HepG2 (cell line): ENCODE data around the gene CLDN7. TPM values are rescaled to one million over a fixed set of nuclear protein-coding genes. Genes with fewer than 3 reads are reported as not detected.

ENCODE experiments used
- BRCA1 ChIP-seq: sonication (generic); formaldehyde crosslinking; IDR thresholded peaks from 2 replicates; pipeline ENCODE4 v1.4.0; 2020; ENCODE audit warnings: missing genetic modification reagents
- MYC ChIP-seq: sonication (generic); formaldehyde crosslinking; IDR thresholded peaks from 2 replicates; pipeline ENCODE4 v1.9.0; 2021; ENCODE audit warnings: missing genetic modification reagents, borderline replicate concordance
- RORA ChIP-seq: sonication (generic); formaldehyde crosslinking; IDR thresholded peaks from 2 replicates; pipeline ENCODE4 v1.5.0; 2020; ENCODE audit warnings: mild to moderate bottlenecking, missing genetic modification reagents, moderate library complexity
- STAT6 ChIP-seq: sonication (generic); formaldehyde crosslinking; IDR thresholded peaks from 2 replicates; pipeline ENCODE4 v1.4.0; 2020; ENCODE audit warnings: missing genetic modification reagents, mild to moderate bottlenecking, borderline replicate concordance
- TCF7 ChIP-seq: sonication (generic); IDR thresholded peaks from 2 replicates; pipeline ENCODE4 v1.6.1; 2016; ENCODE audit warnings: antibody characterized with exemption, low read depth
- TEF ChIP-seq: sonication (generic); formaldehyde crosslinking; IDR thresholded peaks from 2 replicates; pipeline ENCODE4 v1.5.0; 2020; ENCODE audit warnings: missing genetic modification reagents
- ZNF263 ChIP-seq: sonication (generic); formaldehyde crosslinking; IDR thresholded peaks from 2 replicates; pipeline ENCODE4 v1.4.0; 2020; ENCODE audit warnings: missing genetic modification reagents
- ZNF550 ChIP-seq: sonication (generic); formaldehyde crosslinking; IDR thresholded peaks from 2 replicates; pipeline ENCODE4 v1.4.0; 2020; ENCODE audit warnings: mild to moderate bottlenecking, missing genetic modification reagents, borderline replicate concordance
- ZNF768 ChIP-seq: sonication (generic); formaldehyde crosslinking; IDR thresholded peaks from 2 replicates; pipeline ENCODE4 v1.4.0; 2020; ENCODE audit warnings: missing genetic modification reagents
- ZNF776 ChIP-seq: sonication (generic); formaldehyde crosslinking; IDR thresholded peaks from 2 replicates; pipeline ENCODE4 v1.4.0; 2020; ENCODE audit warnings: mild to moderate bottlenecking, missing genetic modification reagents
- ZNF788 ChIP-seq: sonication (generic); formaldehyde crosslinking; IDR thresholded peaks from 2 replicates; pipeline ENCODE4 v1.5.0; 2020; ENCODE audit warnings: mild to moderate bottlenecking, missing genetic modification reagents, borderline replicate concordance
- polyA plus RNA-seq, 8 experiments: library from polyadenylated mRNA; depleted of rRNA in 3 of 8; stranded (reverse) in 7 of 8; unstranded in 1 of 8; fragments of >200 nt; fragmentation: Illumina TruSeq in 4 of 8; extraction: Trizol in 4 of 8; gene quantifications; 2 replicates each; pipeline versions ENCODE4 v1.2.1 to v1.2.3, GENCODE V29; 2011 to 2016; ENCODE audit warnings: low read depth in 4 of 8, missing spikeins in 1 of 8, mixed read lengths in 1 of 8; ENCODE audit not compliant: insufficient read depth in 1 of 8
- total RNA-seq, 5 experiments: library from RNA; depleted of rRNA; stranded (reverse); fragments of >200 nt; fragmentation: Illumina TruSeq; extraction: Trizol; gene quantifications; 2 replicates each; pipeline ENCODE4 v1.2.3, GENCODE V29; 2016; ENCODE audit warnings: low read depth in 1 of 5
- TF ChIP-seq, protein P1 (sequence below): sonication (generic); formaldehyde crosslinking; IDR thresholded peaks from 2 replicates; pipeline ENCODE4 v1.9.0; 2021; ENCODE audit warnings: missing genetic modification reagents, mild to moderate bottlenecking, borderline replicate concordance
- TF ChIP-seq, protein P2 (sequence below): sonication (generic); formaldehyde crosslinking; IDR thresholded peaks from 2 replicates; pipeline ENCODE4 v1.5.1; 2020; ENCODE audit warnings: mild to moderate bottlenecking, missing genetic modification reagents
- TF ChIP-seq, protein P3 (sequence below): IDR thresholded peaks from 2 replicates; pipeline ENCODE4 v1.6.1; 2016; ENCODE audit warnings: low read depth
- TF ChIP-seq, protein P4 (sequence below): sonication (generic); formaldehyde crosslinking; IDR thresholded peaks from 2 replicates; pipeline ENCODE4 v1.4.0; 2020; ENCODE audit warnings: missing genetic modification reagents

The CLDN7 gene
- total and polyA plus RNA-seq, 2 of the 13 experiments (the other 11 are each of a cell fraction or from before 2014, with no cell fraction given): not detected

GRCh38 chr17:7214300-7215135 is 47.8 kb downstream of the CLDN7 start (continued):
- TF ChIP-seq ZNF550 (CRISPR knock-in tag) (no peak), STAT6 (CRISPR knock-in tag) (no peak), ZNF776 (CRISPR knock-in tag) (no peak), RORA (CRISPR knock-in tag) (no peak), ZNF768 (CRISPR knock-in tag) (no peak), ZNF788 (CRISPR knock-in tag) (peak; percentile 54; the same call in 1 of the 2 replicates), ZNF263 (peak; percentile 75), TCF7 (no peak), MYC (no peak), TEF (no peak), BRCA1 (no peak)
- TF ChIP-seq, protein P1, sequence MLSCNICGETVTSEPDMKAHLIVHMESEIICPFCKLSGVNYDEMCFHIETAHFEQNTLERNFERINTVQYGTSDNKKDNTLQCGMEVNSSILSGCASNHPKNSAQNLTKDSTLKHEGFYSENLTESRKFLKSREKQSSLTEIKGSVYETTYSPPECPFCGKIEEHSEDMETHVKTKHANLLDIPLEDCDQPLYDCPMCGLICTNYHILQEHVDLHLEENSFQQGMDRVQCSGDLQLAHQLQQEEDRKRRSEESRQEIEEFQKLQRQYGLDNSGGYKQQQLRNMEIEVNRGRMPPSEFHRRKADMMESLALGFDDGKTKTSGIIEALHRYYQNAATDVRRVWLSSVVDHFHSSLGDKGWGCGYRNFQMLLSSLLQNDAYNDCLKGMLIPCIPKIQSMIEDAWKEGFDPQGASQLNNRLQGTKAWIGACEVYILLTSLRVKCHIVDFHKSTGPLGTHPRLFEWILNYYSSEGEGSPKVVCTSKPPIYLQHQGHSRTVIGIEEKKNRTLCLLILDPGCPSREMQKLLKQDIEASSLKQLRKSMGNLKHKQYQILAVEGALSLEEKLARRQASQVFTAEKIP (CRISPR knock-in tag): no peak
- TF ChIP-seq, protein P2, sequence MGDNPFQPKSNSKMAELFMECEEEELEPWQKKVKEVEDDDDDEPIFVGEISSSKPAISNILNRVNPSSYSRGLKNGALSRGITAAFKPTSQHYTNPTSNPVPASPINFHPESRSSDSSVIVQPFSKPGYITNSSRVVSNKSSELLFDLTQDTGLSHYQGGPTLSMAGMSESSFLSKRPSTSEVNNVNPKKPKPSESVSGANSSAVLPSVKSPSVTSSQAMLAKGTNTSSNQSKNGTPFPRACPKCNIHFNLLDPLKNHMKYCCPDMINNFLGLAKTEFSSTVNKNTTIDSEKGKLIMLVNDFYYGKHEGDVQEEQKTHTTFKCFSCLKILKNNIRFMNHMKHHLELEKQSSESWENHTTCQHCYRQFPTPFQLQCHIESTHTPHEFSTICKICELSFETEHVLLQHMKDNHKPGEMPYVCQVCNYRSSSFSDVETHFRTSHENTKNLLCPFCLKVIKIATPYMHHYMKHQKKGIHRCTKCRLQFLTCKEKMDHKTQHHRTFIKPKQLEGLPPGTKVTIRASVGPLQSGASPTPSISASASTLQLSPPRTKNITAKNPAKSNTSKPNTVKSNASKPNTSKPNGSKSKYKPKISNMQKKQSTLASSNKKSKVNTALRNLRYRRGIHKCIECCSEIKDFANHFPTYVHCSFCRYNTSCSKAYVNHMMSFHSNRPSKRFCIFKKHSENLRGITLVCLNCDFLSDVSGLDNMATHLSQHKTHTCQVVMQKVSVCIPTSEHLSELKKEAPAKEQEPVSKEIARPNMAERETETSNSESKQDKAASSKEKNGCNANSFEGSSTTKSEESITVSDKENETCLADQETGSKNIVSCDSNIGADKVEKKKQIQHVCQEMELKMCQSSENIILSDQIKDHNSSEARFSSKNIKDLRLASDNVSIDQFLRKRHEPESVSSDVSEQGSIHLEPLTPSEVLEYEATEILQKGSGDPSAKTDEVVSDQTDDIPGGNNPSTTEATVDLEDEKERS (CRISPR knock-in tag): 0 out of 2 replicates have a peak, but pooled peaks have one; percentile 19
- TF ChIP-seq, protein P3, sequence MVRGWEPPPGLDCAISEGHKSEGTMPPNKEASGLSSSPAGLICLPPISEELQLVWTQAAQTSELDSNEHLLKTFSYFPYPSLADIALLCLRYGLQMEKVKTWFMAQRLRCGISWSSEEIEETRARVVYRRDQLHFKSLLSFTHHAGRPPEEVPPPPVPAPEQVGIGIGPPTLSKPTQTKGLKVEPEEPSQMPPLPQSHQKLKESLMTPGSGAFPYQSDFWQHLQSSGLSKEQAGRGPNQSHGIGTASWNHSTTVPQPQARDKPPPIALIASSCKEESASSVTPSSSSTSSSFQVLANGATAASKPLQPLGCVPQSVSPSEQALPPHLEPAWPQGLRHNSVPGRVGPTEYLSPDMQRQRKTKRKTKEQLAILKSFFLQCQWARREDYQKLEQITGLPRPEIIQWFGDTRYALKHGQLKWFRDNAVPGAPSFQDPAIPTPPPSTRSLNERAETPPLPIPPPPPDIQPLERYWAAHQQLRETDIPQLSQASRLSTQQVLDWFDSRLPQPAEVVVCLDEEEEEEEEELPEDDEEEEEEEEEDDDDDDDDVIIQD: 0 out of 2 replicates have a peak, but pooled peaks have one; percentile 22
- TF ChIP-seq, protein P4, sequence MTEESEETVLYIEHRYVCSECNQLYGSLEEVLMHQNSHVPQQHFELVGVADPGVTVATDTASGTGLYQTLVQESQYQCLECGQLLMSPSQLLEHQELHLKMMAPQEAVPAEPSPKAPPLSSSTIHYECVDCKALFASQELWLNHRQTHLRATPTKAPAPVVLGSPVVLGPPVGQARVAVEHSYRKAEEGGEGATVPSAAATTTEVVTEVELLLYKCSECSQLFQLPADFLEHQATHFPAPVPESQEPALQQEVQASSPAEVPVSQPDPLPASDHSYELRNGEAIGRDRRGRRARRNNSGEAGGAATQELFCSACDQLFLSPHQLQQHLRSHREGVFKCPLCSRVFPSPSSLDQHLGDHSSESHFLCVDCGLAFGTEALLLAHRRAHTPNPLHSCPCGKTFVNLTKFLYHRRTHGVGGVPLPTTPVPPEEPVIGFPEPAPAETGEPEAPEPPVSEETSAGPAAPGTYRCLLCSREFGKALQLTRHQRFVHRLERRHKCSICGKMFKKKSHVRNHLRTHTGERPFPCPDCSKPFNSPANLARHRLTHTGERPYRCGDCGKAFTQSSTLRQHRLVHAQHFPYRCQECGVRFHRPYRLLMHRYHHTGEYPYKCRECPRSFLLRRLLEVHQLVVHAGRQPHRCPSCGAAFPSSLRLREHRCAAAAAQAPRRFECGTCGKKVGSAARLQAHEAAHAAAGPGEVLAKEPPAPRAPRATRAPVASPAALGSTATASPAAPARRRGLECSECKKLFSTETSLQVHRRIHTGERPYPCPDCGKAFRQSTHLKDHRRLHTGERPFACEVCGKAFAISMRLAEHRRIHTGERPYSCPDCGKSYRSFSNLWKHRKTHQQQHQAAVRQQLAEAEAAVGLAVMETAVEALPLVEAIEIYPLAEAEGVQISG (CRISPR knock-in tag): peak; percentile 59; the same call in 1 of the 2 replicates
